OCI-LY3 (cell line): ENCODE results near the gene ARMH3.

Experiments used
- H2AFZ ChIP-seq: fragments of 200-600, 300-600 bp; shearing (Covaris generic); 2 replicates; pipeline ENCODE4 v1.6.0; 2014; ENCODE audit warnings: antibody characterized with exemption, low read depth, low read length
- H3K27ac ChIP-seq: fragments of 200-600, 300-600 bp; sonication (generic); 2 replicates; pipeline ENCODE4 v1.5.1; 2014; ENCODE audit warnings: mild to moderate bottlenecking, low read length, moderate library complexity, mixed read lengths
- H3K27me3 ChIP-seq: fragments of 200-600, 300-600 bp; sonication (generic); 2 replicates; pipeline ENCODE4 v1.6.1; 2014; ENCODE audit warnings: low read depth, low read length, mixed read lengths
- H3K36me3 ChIP-seq: fragments of 200-600, 300-600 bp; sonication (generic); replicated peaks from 2 replicates; pipeline ENCODE3; 2014; ENCODE audit warnings: low read depth, low read length, mixed read lengths
- H3K4me1 ChIP-seq: fragments of 300-600, 200-600 bp; sonication (generic); 2 replicates; pipeline ENCODE4 v1.6.1; 2014; ENCODE audit warnings: low read length, mixed read lengths
- H3K4me2 ChIP-seq: fragments of 200-600, 300-600 bp; sonication (generic); 2 replicates; pipeline ENCODE4 v1.6.1; 2014; ENCODE audit warnings: low read length, mixed read lengths
- H3K4me3 ChIP-seq: fragments of 300-600, 200-600 bp; sonication (generic); 2 replicates; pipeline ENCODE4 v1.5.1; 2014; ENCODE audit warnings: antibody characterized with exemption, mild to moderate bottlenecking, low read length, moderate library complexity
- H3K79me2 ChIP-seq: fragments of 300-600, 200-600 bp; shearing (Covaris generic); 2 replicates; pipeline ENCODE4 v1.6.1; 2014; ENCODE audit warnings: mild to moderate bottlenecking, low read length, mixed read lengths
- H3K9ac ChIP-seq: fragments of 300-600, 200-600 bp; shearing (Covaris generic); 2 replicates; pipeline ENCODE4 v1.6.0; 2014; ENCODE audit warnings: mild to moderate bottlenecking, low read length, moderate library complexity
- H3K9me3 ChIP-seq: fragments of 200-600, 300-600 bp; shearing (Covaris generic); 2 replicates; pipeline ENCODE4 v1.6.1; 2014; ENCODE audit warnings: low read length, mixed read lengths; ENCODE audit not compliant: insufficient read depth
- H4K20me1 ChIP-seq: fragments of 200-600, 300-600 bp; sonication (generic); 2 replicates; pipeline ENCODE4 v1.6.1; 2016; ENCODE audit warnings: low read length, mixed read lengths; ENCODE audit not compliant: insufficient read depth
- EZH2phosphoT487 ChIP-seq: fragments of 200-600 bp; shearing (Covaris generic); IDR thresholded peaks from 2 replicates; pipeline ENCODE4 v1.6.1; 2018; ENCODE audit warnings: antibody characterized with exemption, mixed run types, low read depth
- TF ChIP-seq, protein P1 (sequence below): fragments of 200-600, 300-600 bp; sonication (generic); IDR thresholded peaks from 2 replicates; pipeline ENCODE4 v1.5.1; 2014; ENCODE audit warnings: antibody characterized with exemption, low read length, low read depth

The ARMH3 gene

DNA sequence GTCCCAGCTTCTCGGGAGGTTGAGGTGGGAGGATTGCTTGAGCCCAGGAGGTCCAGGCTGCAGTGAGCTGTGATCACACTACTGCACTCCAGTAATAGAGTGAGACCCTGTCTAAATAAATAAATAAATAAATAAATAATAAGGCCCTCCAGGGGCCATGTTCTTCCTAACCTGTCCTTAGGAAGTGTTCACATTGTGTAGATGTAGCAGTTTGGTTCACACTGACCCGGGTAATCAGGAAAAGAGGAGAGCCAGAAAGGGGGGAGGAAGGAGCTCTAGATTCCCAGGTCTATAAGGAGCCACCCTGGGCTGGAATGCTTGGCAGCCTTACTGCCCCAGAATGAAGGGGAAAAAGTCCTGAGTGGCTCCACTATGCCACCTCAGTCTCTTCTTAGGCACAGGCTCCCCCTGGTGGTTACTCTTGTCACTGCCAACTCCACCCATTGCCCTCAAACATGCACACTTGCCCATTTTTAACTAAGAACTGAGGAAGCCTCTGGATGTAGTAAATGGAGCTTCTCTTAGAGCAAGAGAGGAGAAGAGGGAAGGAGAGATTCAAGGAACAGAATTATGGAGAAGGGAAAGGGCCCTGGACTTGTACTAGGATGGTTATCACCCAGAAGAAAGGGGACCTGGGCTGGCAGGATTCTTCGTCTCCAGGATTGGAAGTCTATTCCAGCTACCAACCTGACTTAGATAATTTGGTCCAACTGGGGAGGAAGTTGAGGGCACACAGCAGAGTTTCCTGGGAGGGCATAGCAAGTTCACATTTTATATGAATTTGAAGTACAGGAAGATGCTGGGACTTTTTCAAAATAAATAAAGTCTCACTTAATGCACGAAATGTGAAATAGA is 16.9 kb upstream of the ARMH3 start:
- Histone ChIP-seq H3K27me3 (no peaks in the 10 kb centered on the region), H3K9me3 (no peaks in the 10 kb centered on the region), H3K9ac (no peak overlapping the region), H3K4me1 (no peaks in the 10 kb centered on the region), H3K4me3 (no peak overlapping the region), H3K27ac (no peak overlapping the region), H3K36me3 (no peaks in the 10 kb centered on the region), H4K20me1 (no peaks in the 10 kb centered on the region), H3K4me2 (no peak overlapping the region), H2AFZ (no peak overlapping the region), H3K79me2 (no peaks in the 10 kb centered on the region)
- TF ChIP-seq, protein P1, sequence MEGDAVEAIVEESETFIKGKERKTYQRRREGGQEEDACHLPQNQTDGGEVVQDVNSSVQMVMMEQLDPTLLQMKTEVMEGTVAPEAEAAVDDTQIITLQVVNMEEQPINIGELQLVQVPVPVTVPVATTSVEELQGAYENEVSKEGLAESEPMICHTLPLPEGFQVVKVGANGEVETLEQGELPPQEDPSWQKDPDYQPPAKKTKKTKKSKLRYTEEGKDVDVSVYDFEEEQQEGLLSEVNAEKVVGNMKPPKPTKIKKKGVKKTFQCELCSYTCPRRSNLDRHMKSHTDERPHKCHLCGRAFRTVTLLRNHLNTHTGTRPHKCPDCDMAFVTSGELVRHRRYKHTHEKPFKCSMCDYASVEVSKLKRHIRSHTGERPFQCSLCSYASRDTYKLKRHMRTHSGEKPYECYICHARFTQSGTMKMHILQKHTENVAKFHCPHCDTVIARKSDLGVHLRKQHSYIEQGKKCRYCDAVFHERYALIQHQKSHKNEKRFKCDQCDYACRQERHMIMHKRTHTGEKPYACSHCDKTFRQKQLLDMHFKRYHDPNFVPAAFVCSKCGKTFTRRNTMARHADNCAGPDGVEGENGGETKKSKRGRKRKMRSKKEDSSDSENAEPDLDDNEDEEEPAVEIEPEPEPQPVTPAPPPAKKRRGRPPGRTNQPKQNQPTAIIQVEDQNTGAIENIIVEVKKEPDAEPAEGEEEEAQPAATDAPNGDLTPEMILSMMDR, result peak; percentile 79
- TF ChIP-seq EZH2phosphoT487, result no peak

DNA sequence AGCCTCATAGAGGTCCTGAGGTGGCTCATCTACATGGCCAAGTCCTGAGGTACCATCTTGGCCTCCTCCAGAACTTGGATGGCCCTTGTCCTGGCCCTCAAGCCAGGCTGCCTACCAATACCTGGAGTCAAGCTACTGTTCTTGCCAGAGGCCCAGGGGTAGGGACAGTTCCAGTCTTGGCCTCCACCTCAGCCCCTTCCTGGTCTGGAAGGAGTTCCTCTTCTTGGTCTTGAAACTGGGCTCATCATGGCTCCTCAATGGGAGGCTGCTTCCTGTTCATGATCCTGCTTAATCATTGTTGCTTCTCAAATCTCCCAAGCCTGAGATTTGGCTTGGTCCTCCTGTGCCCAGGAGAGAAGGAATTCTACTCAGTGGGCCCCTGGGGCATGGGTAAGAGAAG is 13.1 kb upstream of the ARMH3 start:
- no peaks in the 10 kb centered on the region for H3K9me3 ChIP-seq
- H3K36me3 ChIP-seq, result no peaks in the 10 kb centered on the region
- H4K20me1 ChIP-seq, result no peaks in the 10 kb centered on the region
- peaks cover 16% of the 10 kb centered on the region for H3K79me2 ChIP-seq
- H3K9ac ChIP-seq, result no peak overlapping the region
- H3K4me3 ChIP-seq, result no peak overlapping the region
- no peak overlapping the region for H2AFZ ChIP-seq
- H3K4me1 ChIP-seq, result peaks cover 13% of the 10 kb centered on the region
- no peak for TF ChIP-seq EZH2phosphoT487
- no peak overlapping the region for H3K4me2 ChIP-seq
- H3K27ac ChIP-seq, result no peak overlapping the region
- no peaks in the 10 kb centered on the region for H3K27me3 ChIP-seq

DNA sequence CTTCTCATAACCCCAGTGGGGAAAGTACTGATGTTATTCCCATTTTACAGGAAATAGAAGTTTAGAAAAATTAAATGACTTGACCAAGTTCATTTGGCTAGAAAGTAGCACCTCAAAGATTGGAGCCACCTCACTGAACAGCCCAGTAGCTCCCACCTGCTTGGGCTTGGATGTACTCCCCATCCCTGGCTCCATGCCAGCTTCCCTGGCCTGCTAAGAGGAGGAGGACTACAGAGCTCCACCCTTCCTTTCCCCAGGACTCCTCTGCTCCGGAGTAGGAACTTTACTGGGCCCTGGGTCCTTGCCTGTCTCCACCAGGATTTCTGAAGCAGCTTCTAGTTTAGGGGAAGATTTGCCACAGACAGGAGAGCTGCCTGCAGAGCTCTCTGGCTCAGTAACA is 12.2 kb upstream of the ARMH3 start:
- Histone ChIP-seq H2AFZ (no peak overlapping the region), H3K9me3 (no peaks in the 10 kb centered on the region), H3K36me3 (no peaks in the 10 kb centered on the region), H3K27ac (no peak overlapping the region), H4K20me1 (no peaks in the 10 kb centered on the region), H3K79me2 (peaks cover 16% of the 10 kb centered on the region), H3K4me1 (peaks cover 13% of the 10 kb centered on the region), H3K9ac (no peak overlapping the region), H3K4me2 (no peak overlapping the region), H3K27me3 (no peaks in the 10 kb centered on the region), H3K4me3 (no peak overlapping the region)
- TF ChIP-seq, protein P1, result no peak
- TF ChIP-seq EZH2phosphoT487, result no peak

DNA sequence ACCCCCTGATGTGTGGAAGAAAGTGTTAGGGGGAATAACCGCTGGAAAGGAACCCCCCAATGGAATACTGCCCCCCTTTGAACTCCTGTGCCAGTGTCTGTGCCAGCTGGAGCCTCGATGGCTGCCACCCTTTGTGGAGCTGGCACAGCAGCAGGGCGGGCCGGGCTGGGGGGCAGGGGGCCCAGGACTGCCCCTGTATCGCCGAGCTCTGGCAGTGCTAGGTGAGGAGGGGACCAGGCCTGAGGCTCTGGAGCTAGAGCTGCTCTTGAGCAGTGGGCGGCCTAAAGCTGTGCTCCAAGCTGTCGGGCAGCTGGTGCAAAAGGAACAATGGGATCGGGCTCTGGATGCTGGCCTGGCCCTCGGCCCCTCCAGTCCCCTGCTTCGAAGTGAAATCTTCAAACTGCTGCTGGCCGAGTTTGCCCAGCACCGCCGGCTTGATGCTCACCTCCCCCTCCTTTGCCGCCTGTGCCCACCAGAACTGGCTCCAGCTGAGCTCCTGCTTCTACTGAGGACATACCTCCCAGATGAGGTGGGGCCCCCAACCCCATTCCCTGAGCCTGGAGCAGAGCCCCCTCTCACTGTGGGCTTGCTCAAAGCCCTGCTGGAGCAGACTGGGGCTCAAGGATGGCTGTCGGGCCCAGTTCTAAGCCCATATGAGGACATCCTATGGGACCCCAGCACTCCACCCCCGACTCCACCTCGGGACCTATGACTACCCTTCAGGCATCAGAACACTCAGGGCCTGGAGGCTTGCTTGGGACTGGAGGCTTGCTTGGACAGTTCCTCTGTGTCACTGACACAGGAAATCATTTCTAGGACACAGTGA is 11.3 kb upstream of the ARMH3 start:
- no peak overlapping the region for H3K4me3 ChIP-seq
- peaks cover 13% of the 10 kb centered on the region for H3K4me1 ChIP-seq
- H2AFZ ChIP-seq, result no peak overlapping the region
- no peak overlapping the region for H3K4me2 ChIP-seq
- no peaks in the 10 kb centered on the region for H3K36me3 ChIP-seq
- no peaks in the 10 kb centered on the region for H3K9me3 ChIP-seq
- no peak overlapping the region for H3K27ac ChIP-seq
- H3K79me2 ChIP-seq, result peaks cover 16% of the 10 kb centered on the region
- TF ChIP-seq EZH2phosphoT487, result no peak
- TF ChIP-seq, protein P1, result no peak
- H4K20me1 ChIP-seq, result no peaks in the 10 kb centered on the region
- H3K9ac ChIP-seq, result no peak overlapping the region
- no peaks in the 10 kb centered on the region for H3K27me3 ChIP-seq
